ENCODE data around the gene TMEM192.
A peak's percentile ranks its signal among the peaks of the same experiment; 100 is the strongest.
"Not testable (repeated sequence)": the region's sequence is repeated elsewhere in the genome, so short reads cannot be mapped to it uniquely, and the experiment has no call there.

Gene TMEM192

GRCh38 chr4:165112368-165113121 is at the start of gene TMEM192:
Gene TMEM192 (minus strand): TSS chr4:165112860. CDS start chr4:165112773, 87 bp downstream.
- peak; percentile 66 for DNase-seq

DNA sequence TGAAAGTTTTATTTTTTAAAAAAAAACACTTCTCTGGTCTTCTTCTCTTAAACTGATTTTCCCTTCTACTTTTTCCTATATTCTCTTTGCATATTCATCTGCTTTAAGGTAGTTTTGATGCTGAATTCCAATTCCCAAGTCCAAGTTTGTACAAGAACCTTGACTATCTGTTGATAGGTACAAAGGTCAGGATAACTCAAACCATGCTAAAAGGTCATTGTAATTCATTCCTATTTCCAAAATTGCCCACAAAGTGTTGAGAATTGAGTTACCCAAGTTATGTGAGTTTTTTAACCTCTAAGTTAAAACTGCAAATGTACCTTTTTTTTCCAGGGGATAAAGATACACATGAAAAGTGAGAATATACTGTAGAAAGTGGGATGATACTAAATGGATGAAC is 46.1 kb upstream of the TMEM192 start:
- DNase-seq = no peak

GRCh38 chr4:165156906-165157305 is 44.2 kb upstream of the TMEM192 start:
- no peak for DNase-seq

- no peak for DNase-seq
Measured at GRCh38 chr4:165154482-165154881, 41.8 kb upstream of the TMEM192 start.

GRCh38 chr4:165152527-165152926 is 39.9 kb upstream of the TMEM192 start:
- no peak for DNase-seq

GRCh38 chr4:165151734-165152133 is 39.1 kb upstream of the TMEM192 start:
- no peak for DNase-seq

- no peak for DNase-seq
Measured at GRCh38 chr4:165150545-165150944, 37.9 kb upstream of the TMEM192 start.

DNA sequence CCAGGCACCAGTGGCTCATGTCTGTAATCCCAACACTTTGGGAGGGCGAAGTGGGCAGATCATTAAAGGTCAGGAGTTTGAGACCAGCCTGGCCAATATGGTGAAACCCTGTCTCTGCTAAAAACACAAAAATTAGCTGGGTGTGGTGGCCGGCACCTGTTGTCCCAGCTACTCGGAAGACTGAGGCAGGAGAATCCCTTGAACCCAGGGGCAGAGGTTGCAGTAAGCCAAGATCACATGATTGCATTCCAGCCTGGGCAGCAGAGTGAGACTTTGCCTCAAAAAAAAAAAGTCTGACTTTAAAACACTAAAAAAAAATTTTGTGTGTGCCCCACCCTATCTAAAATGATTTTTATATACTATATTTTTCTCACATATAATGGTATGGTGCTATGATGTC is 26.2 kb upstream of the TMEM192 start:
- no peak for DNase-seq

DNA sequence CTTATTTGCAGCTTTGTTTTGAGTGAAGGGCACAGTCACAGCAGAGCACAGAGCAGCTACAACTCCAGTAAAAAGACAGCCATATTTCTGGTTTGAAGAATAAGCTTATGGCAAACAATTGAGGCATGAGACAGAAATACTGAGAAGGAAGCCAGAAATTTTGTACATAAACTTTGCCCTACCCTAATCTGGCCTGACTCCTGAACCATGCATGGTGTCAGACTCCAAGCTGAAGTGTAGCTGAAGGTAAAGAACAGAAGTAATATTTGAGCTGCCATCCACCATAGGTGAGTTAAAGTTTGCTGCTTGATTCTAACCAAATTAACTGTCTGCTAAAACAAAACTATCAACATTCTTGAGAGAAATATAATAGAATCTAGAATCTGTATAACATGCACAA is 24.5 kb upstream of the TMEM192 start:
- no peak for DNase-seq

- DNase-seq = no peak
Measured at GRCh38 chr4:165136529-165136928, 23.9 kb upstream of the TMEM192 start.

DNA sequence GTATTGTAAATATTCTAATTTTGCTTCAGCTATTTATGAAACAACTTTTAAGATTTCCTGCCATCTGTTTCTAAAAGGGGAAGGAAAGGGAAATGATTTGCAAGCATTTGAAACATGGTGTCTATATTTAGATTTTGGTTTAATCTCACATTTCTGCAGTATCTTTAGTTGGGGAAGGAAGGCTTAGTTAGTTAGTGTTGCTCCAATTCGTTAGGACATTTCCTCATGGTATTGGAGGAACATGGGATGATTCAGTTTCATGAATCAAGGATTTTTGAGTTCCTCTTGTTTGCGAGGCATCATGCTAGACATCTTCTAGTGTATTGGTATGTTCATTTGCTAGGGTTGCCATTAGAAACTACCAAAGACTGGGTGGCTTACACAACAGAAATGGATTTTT is 20.5 kb upstream of the TMEM192 start:
- no peak for DNase-seq

- peak; percentile 10 for DNase-seq
Measured at GRCh38 chr4:165131247-165131832, 18.7 kb upstream of the TMEM192 start.

DNA sequence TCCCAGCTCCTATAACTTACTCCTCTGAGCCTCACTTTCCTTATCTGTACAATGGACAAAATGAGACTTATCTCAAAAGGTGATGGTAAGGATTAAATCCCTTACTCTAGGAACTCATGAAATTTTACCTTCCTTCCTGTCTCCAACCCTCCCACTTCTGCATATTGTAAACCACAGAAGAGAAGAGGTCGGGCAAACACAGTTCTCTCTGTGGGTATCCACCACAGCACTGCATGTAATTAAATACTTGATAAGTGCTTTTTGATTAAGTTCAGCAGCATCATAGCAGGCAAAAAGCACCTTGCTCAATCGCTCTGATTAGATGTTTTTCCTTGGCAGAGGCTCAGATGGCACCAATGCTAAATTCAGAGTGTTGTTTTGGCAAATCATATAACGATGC is 17.3 kb upstream of the TMEM192 start:
- DNase-seq = no peak

- not testable (repeated sequence) for DNase-seq
Measured at GRCh38 chr4:165125869-165126499, 13.3 kb upstream of the TMEM192 start.

DNA sequence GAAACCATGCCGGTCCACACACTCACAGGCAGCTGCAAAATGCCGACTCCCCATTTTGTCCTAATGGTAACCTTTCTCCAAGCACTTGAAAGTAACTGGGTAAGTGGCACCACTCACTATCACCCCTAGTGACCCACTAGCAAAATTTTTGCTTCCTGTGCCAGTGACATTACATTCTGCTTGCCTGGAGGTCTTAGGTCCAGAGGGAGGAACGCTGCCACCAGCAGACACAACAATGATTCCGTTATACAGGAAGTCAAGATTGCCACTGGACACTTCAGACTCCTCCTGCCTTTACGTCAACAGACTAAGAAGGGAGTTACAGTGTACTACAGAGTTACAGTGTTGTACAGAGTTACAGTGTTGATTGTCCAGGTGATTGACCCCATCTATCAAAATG is 11.8 kb upstream of the TMEM192 start:
- DNase-seq = no peak

- no peak for DNase-seq
Measured at GRCh38 chr4:165118256-165118909, 5.7 kb upstream of the TMEM192 start.

DNA sequence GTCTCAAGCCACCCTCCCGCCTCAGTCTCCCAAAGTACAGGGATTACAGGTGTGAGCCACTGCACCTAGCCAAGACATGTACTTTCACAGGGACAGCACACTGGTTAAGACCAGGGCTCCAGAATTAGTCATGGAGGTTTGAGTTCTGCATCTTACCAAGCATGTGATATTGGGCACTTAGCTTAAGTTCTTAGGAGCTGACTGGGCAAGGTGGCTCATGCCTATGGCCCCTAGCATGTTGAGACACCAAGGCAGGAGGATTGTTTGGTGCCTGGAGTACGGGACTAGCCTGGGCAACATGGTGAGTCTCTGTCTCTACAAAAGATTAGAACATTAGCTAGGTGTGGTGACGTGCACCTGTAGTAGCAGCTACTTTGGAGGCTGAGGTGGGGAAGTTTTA is 2.6 kb upstream of the TMEM192 start:
- no peak for DNase-seq

DNA sequence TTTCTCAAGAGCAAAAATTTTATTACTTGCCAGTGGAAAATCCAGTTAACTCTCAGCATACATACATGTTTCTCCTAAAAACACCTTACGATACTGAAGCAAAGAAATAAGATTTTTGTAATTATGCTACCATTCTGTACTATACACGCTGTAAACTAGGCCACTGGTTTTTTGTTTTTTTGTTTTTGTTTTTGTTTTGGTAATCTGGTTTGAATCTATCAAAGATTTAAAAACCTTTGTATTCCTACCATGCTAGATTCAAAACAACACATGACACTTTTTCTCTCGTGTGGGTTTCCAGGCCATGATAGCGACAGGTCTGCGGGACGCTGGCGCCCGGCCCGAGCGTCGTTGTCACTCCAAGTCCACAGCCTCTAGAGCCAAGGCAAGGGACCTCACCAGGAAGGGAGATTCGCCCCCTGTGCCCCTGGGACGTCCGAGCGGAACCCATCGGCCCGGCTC is 723 bp downstream of the TMEM192 start:
- DNase-seq = no peak

- DNase-seq = no peak
Measured at GRCh38 chr4:165106518-165106917, 6.1 kb downstream of the TMEM192 start.

DNA sequence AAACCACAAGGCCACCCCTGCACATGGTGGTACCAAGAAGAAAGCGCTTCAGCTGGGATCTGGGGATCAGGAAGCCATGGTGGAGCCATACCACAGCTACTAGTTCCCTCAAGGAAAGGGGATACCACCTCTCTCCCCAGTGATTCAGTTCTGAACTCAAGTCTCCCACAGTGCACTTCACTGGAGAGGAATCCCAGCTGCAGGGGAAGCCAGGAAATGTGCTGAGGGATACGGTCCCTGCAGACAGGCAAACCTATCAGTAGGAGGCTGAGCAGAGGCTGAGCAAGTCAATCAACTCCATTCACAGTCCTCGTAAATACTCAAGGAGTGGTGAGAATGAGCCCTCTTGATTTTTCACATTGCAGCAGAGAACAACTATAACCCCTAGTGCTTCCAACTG is 11.0 kb downstream of the TMEM192 start:
- no peak for DNase-seq

GRCh38 chr4:165096776-165097175 is 15.9 kb downstream of the TMEM192 start:
- no peak for DNase-seq

DNA sequence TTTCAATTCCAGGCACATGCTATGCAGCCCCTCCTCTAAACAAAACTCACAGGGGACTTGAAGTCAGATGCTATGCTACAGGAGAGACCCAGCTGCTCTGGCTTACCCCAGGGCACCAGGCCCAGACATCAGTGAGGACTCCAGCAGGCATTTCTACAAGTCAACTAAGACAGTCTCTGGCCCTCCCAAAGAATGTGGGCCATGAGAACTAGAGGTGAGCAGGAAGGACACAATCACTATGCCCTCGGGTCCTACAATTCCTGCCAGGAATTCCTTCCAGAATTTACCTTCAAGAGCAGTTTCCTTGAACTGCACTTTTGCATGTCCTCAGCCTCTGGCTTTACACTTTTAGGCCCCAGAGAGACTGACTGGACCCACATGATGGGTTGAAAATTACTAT is 17.4 kb downstream of the TMEM192 start:
- DNase-seq = no peak

GRCh38 chr4:165094873-165095272 is 17.8 kb downstream of the TMEM192 start:
- no peak for DNase-seq

- DNase-seq = not testable (repeated sequence)
Measured at GRCh38 chr4:165092187-165092586, 20.5 kb downstream of the TMEM192 start.
